Measurements from ENCODE around the gene CCNH. TPM values are rescaled to one million over a fixed set of nuclear protein-coding genes. Genes with fewer than 3 reads are reported as not detected.

The CCNH gene
- total RNA-seq, 2 experiments from 2014 or later: 75.9 to 98.4 TPM

- TF ChIP-seq EZH2phosphoT487 (IDR thresholded peaks at IDR 0.05; ENCODE audit: borderline replicate concordance, low read depth, low read length) (no peak), CTCF (conservative IDR thresholded peaks at IDR 0.05; ENCODE audit: low read length) (no peak)
- peaks cover 10% of the 10 kb centered on the region; the same call in 1 of the 2 replicates for H3K79me2 ChIP-seq (ENCODE audit: insufficient read depth, low read depth, low read length)
- no peak overlapping the region for H3K27ac ChIP-seq (ENCODE audit: low read depth, low read length, poor library complexity, severe bottlenecking)
- POLR2A ChIA-PET: interaction anchor here (1.6 to 3.5 kb wide), 3 partner anchors 9 to 28 kb away, joined by 5 to 19 read pairs (median 9); partner anchors contain the start of gene CCNH
- H3K36me3 ChIP-seq (ENCODE audit: insufficient read depth, low read length): peaks cover 98% of the 10 kb centered on the region
- H3K9me2 ChIP-seq (ENCODE audit: insufficient read depth, low read length): no peaks in the 10 kb centered on the region
- peaks cover 6% of the 10 kb centered on the region for H3K4me1 ChIP-seq (ENCODE audit: insufficient read depth, low read length, poor library complexity, severe bottlenecking)
- H2AFZ ChIP-seq (ENCODE audit: low read length): no peak overlapping the region
- no peaks in the 10 kb centered on the region; the same call in 1 of the 2 replicates for H4K20me1 ChIP-seq (ENCODE audit: insufficient read depth, low read length)
- H3K9me3 ChIP-seq (ENCODE audit: low read length): no peaks in the 10 kb centered on the region
- no peak overlapping the region for H3K4me3 ChIP-seq (ENCODE audit: low read depth, low read length, poor library complexity, severe bottlenecking)
- CTCF ChIA-PET (ENCODE audit: unreplicated experiment): interaction anchor here (1.6 kb wide), 1 partner anchor 101 kb away, joined by 4 read pairs; no protein-coding TSS in a partner anchor
- intact Hi-C loops (cut with micrococcal nuclease; ENCODE audit: unreplicated experiment): no loop called here
- BruUV-seq (replicated peaks): no TSS peak
- no peak for DNase-seq (ENCODE audit: low spot score)
- no peak overlapping the region for H3K4me2 ChIP-seq (ENCODE audit: low read length)
Measured at GRCh38 chr5:87398981-87399614, 13.6 kb downstream of the CCNH start.

DNA sequence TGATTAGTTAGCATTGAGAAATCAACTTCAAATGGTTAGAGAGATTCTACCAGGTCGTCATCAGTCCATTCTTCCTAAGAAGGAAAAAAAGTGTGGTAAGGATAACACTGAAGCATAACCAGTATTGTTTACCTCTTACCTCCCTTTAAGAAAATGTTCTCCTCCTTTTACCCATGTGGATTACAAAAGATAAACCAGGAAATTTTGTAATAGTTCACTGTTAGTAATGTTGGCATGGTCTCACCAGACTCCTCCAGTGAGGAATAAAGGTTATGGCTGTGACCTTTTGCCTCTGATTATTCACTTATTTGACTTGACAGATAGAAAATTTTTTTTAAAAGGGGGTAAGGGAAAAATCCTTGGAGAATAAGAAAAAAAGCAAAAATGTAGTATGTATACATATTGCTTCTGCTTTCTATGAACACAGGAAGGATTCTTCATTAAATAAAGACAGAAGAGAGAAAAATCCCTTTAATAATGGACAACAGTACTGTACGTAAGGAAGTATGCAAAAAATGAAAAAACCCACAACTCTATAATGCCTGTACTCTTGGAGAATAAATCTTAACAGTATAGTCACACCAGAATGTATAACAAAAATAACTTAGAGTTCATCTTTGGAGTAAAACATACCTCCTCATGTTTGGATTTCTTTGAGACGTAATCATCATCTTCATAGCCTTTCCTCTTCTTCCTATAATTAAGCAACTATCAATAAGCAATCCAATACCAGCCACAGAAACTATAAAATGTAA is 18.1 kb downstream of the CCNH start:
- Histone ChIP-seq H3K36me3 (ENCODE audit: insufficient read depth, low read length) (peaks cover 99% of the 10 kb centered on the region), H3K4me1 (ENCODE audit: insufficient read depth, low read length, poor library complexity, severe bottlenecking) (peaks cover under 1% of the 10 kb centered on the region), H3K9me3 (ENCODE audit: low read length) (no peaks in the 10 kb centered on the region), H3K4me2 (ENCODE audit: low read length) (no peak overlapping the region), H4K20me1 (ENCODE audit: insufficient read depth, low read length) (peaks cover 6% of the 10 kb centered on the region), H3K9me2 (ENCODE audit: insufficient read depth, low read length) (no peaks in the 10 kb centered on the region), H2AFZ (ENCODE audit: low read length) (no peak overlapping the region), H3K27ac (ENCODE audit: low read depth, low read length, poor library complexity, severe bottlenecking) (no peak overlapping the region), H3K4me3 (ENCODE audit: low read depth, low read length, poor library complexity, severe bottlenecking) (no peak overlapping the region), H3K79me2 (ENCODE audit: insufficient read depth, low read depth, low read length) (peaks cover 4% of the 10 kb centered on the region; the same call in 1 of the 2 replicates)
- intact Hi-C loops (cut with micrococcal nuclease; ENCODE audit: unreplicated experiment): no loop called here
- POLR2A ChIA-PET: interaction anchor here (0.6 to 1.3 kb wide), 6 partner anchors 10 to 644 kb away, joined by 3 to 6 read pairs (median 4); no protein-coding TSS in a partner anchor
- DNase-seq (ENCODE audit: low spot score): no peak
- BruUV-seq (replicated peaks): no TSS peak
- CTCF ChIA-PET (ENCODE audit: unreplicated experiment): no interaction called here
- no peak for TF ChIP-seq EZH2phosphoT487 (IDR thresholded peaks at IDR 0.05; ENCODE audit: borderline replicate concordance, low read depth, low read length)
- no peak for TF ChIP-seq CTCF (conservative IDR thresholded peaks at IDR 0.05; ENCODE audit: low read length)
